Astrocyte (in vitro differentiated cells and primary cell): ENCODE data around the gene PTCD2. TPM values are rescaled to one million over a fixed set of nuclear protein-coding genes. Genes with fewer than 3 reads are reported as not detected.

Experiments used
- DNase-seq: peaks from one replicate; pipeline ENCODE4 v3.0.0-alpha.2; 2010; ENCODE audit warnings: low read depth
- FAIRE-seq: peaks from 2 replicates; lab custom pipeline; 2011; peaks lifted over from hg19 to GRCh38; lab: Jason Lieb, UNC
- H2AFZ ChIP-seq: 2 replicates; pipeline ENCODE4 v1.6.0; 2012; ENCODE audit warnings: low read depth, low read length, inconsistent platforms
- H3K27ac ChIP-seq: 2 replicates; pipeline ENCODE4 v1.5.1; 2011; ENCODE audit warnings: low read depth, low read length, inconsistent platforms
- H3K27me3 ChIP-seq: 2 replicates; pipeline ENCODE4 v1.6.0; 2011; ENCODE audit warnings: low read length, inconsistent platforms; ENCODE audit not compliant: insufficient read depth
- H3K36me3 ChIP-seq: 2 replicates; pipeline ENCODE4 v1.5.1; 2011; ENCODE audit warnings: low read length, inconsistent platforms; ENCODE audit not compliant: insufficient read depth
- H3K4me1 ChIP-seq: 2 replicates; pipeline ENCODE4 v1.5.1; 2011; ENCODE audit warnings: low read length, inconsistent platforms; ENCODE audit not compliant: insufficient read depth
- H3K4me2 ChIP-seq: 2 replicates; pipeline ENCODE4 v1.6.0; 2012; ENCODE audit warnings: low read length, inconsistent platforms
- H3K4me3 ChIP-seq: 2 replicates; pipeline ENCODE4 v1.5.1; 2011; ENCODE audit warnings: low read depth, mild to moderate bottlenecking, low read length, inconsistent platforms; ENCODE audit not compliant: insufficient read depth
- H3K79me2 ChIP-seq: 2 replicates; pipeline ENCODE4 v1.6.0; 2012; ENCODE audit warnings: mild to moderate bottlenecking, low read length, inconsistent platforms; ENCODE audit not compliant: insufficient read depth
- H3K9ac ChIP-seq: 2 replicates; pipeline ENCODE4 v1.6.0; 2012; ENCODE audit warnings: mild to moderate bottlenecking, low read length, inconsistent platforms
- H3K9me3 ChIP-seq: 2 replicates; pipeline ENCODE4 v1.5.1; 2012; ENCODE audit warnings: low read depth, mild to moderate bottlenecking, low read length, inconsistent platforms; ENCODE audit not compliant: insufficient read depth
- H4K20me1 ChIP-seq: 2 replicates; pipeline ENCODE4 v1.6.0; 2012; ENCODE audit warnings: low read length, inconsistent platforms; ENCODE audit not compliant: insufficient read depth
- H3K27ac Mint-ChIP-seq: one replicate; pipeline ENCODE4 v1.8.0; 2021; ENCODE audit warnings: mild to moderate bottlenecking, mixed read lengths; ENCODE audit not compliant: unreplicated experiment
- H3K27me3 Mint-ChIP-seq: one replicate; pipeline ENCODE4 v1.8.0; 2021; ENCODE audit warnings: low read depth, mixed read lengths; ENCODE audit not compliant: unreplicated experiment
- H3K36me3 Mint-ChIP-seq: one replicate; pipeline ENCODE4 v1.8.0; 2021; ENCODE audit warnings: low read depth, mixed read lengths; ENCODE audit not compliant: unreplicated experiment
- H3K4me1 Mint-ChIP-seq: one replicate; pipeline ENCODE4 v1.8.0; 2021; ENCODE audit warnings: low read depth, mixed read lengths; ENCODE audit not compliant: unreplicated experiment
- H3K4me3 Mint-ChIP-seq: one replicate; pipeline ENCODE4 v1.8.0; 2021; ENCODE audit warnings: mild to moderate bottlenecking, moderate library complexity, mixed read lengths; ENCODE audit not compliant: unreplicated experiment
- H3K9me3 Mint-ChIP-seq: one replicate; pipeline ENCODE4 v1.8.0; 2021; ENCODE audit warnings: mild to moderate bottlenecking, mixed read lengths; ENCODE audit not compliant: unreplicated experiment
- EZH2 ChIP-seq: IDR thresholded peaks from 2 replicates; pipeline ENCODE4 v1.6.1; 2012; ENCODE audit warnings: mild to moderate bottlenecking, low read length, inconsistent platforms; ENCODE audit not compliant: insufficient read depth
- total RNA-seq: library from RNA; stranded (reverse); gene quantifications from 2 replicates; pipeline ENCODE4 v1.2.1, GENCODE V29; 2021
- TF ChIP-seq, protein P1 (sequence below): IDR thresholded peaks from 2 replicates; pipeline ENCODE4 v1.5.1; 2011; ENCODE audit warnings: low read depth, mild to moderate bottlenecking, inconsistent platforms, low read length, moderate library complexity; ENCODE audit not compliant: insufficient read depth

The PTCD2 gene
- total RNA-seq, 1 donor from 2014 or later: 11.4 TPM

DNA sequence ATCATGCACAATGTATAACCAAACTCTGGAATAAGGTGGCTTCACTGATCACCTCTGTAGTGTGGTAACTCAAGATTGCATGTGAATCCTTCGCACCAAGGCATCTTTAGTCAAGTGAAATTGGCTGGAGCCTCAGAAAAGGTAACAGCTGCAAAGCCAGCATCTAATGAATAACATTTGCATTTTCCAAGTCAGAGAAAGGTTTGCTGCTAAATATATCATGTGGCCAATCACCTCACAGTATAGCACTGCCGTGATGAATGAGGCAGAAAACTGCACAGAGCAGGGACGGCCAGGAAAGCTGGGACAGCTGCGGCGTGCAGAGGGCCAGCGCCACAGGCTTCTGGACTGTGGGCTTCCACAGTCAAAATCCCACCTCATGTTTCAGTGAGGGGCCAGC is 18.6 kb upstream of the PTCD2 start:
- Histone ChIP-seq H2AFZ (no peak overlapping the region), H3K4me2 (no peak overlapping the region), H3K9me3 (no peaks in the 10 kb centered on the region), H3K27me3 (no peaks in the 10 kb centered on the region), H3K79me2 (peaks cover 74% of the 10 kb centered on the region), H3K9ac (no peak overlapping the region), H4K20me1 (peaks cover 16% of the 10 kb centered on the region), H3K4me3 (no peak overlapping the region), H3K36me3 (no peaks in the 10 kb centered on the region), H3K4me1 (no peaks in the 10 kb centered on the region), H3K27ac (no peak overlapping the region)
- H3K27me3 Mint-ChIP-seq: no peaks in the 10 kb centered on the region
- FAIRE-seq (no peak), DNase-seq (no peak)
- H3K27ac Mint-ChIP-seq: no peak overlapping the region
- TF ChIP-seq, protein P1, sequence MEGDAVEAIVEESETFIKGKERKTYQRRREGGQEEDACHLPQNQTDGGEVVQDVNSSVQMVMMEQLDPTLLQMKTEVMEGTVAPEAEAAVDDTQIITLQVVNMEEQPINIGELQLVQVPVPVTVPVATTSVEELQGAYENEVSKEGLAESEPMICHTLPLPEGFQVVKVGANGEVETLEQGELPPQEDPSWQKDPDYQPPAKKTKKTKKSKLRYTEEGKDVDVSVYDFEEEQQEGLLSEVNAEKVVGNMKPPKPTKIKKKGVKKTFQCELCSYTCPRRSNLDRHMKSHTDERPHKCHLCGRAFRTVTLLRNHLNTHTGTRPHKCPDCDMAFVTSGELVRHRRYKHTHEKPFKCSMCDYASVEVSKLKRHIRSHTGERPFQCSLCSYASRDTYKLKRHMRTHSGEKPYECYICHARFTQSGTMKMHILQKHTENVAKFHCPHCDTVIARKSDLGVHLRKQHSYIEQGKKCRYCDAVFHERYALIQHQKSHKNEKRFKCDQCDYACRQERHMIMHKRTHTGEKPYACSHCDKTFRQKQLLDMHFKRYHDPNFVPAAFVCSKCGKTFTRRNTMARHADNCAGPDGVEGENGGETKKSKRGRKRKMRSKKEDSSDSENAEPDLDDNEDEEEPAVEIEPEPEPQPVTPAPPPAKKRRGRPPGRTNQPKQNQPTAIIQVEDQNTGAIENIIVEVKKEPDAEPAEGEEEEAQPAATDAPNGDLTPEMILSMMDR: no peak
- H3K4me1 Mint-ChIP-seq: peaks cover 15% of the 10 kb centered on the region
- no peaks in the 10 kb centered on the region for H3K36me3 Mint-ChIP-seq
- peaks cover 2% of the 10 kb centered on the region for H3K9me3 Mint-ChIP-seq
- no peak overlapping the region for H3K4me3 Mint-ChIP-seq

DNA sequence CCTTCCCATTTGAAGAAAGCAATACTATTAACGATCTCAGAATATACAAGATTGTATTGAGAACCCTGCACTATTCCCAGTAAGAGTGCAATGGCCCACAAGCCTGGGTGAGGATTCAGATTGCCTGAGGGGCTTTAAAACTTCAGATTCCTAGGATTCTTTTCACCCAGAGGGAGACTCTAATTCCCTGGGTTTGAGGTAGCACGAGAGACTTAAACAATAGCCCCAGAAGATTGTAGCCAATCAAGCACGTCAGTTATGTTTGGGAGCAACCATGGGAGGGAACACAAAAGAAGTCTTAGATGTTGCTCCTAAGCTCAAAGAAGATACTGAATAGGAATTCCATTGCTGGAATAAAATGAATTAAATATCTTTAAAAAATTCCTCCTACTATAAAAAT is 18.0 kb upstream of the PTCD2 start:
- no peak overlapping the region for H3K4me3 Mint-ChIP-seq
- Histone ChIP-seq H3K79me2 (peaks cover 80% of the 10 kb centered on the region), H2AFZ (no peak overlapping the region), H3K4me2 (no peak overlapping the region), H3K36me3 (no peaks in the 10 kb centered on the region), H3K9me3 (no peaks in the 10 kb centered on the region), H4K20me1 (peaks cover 16% of the 10 kb centered on the region), H3K27me3 (no peaks in the 10 kb centered on the region), H3K27ac (no peak overlapping the region), H3K4me3 (no peak overlapping the region), H3K4me1 (no peaks in the 10 kb centered on the region), H3K9ac (no peak overlapping the region)
- no peak overlapping the region for H3K27ac Mint-ChIP-seq
- TF ChIP-seq, protein P1: no peak
- no peak for TF ChIP-seq EZH2
- peaks cover 2% of the 10 kb centered on the region for H3K9me3 Mint-ChIP-seq
- H3K36me3 Mint-ChIP-seq: no peaks in the 10 kb centered on the region
- no peak for DNase-seq
- peaks cover 15% of the 10 kb centered on the region for H3K4me1 Mint-ChIP-seq
- FAIRE-seq: no peak
- no peaks in the 10 kb centered on the region for H3K27me3 Mint-ChIP-seq

DNA sequence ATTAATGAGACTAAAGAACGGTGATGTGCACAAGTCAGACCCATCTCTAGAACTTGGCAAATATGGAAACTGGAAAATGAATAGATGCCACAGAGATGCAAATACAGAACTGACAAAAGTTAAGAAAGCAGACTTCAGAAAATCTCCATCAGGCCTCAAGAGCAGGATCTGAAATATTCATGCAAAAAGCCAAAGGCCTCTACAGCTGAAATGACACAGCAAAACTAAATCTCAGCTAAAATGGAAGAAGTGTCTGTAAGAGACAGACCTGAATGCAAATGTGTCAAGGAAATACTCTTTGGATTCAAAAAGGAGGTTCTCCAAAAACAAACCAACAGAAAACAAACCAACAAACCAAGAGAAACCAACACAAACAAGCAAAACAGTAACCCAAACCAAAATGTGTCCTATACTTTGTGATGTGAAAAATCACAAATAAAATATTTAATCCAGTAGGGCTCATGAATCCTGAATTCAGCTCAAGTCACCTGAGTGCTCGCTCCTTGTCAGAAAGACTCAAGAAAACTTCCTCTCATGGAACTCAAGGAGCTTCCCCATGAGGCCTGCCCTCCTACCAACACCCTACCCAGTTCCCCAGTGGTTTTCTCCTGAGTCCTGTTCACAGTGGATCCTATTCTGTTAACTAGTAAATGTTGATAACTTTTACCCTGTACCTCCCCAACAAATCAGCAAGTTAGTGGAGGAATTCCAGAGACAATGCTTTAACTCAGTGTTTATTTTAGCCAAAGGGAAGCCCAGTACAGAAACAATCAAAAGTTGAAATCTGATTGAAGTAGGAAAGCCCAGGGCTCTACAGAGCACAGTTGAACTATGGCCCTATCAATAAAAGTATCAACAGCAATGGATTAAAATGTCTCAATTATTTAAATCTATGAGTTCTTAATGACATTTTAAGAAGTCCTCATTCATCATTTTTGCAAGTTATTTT is 14.7 kb upstream of the PTCD2 start:
- H3K4me3 Mint-ChIP-seq: no peak overlapping the region
- H3K9me3 Mint-ChIP-seq: no peaks in the 10 kb centered on the region
- peaks cover 4% of the 10 kb centered on the region for H4K20me1 ChIP-seq
- no peaks in the 10 kb centered on the region for H3K4me1 ChIP-seq
- no peak for TF ChIP-seq EZH2
- TF ChIP-seq, protein P1: no peak
- peaks cover 4% of the 10 kb centered on the region for H3K36me3 ChIP-seq
- no peak overlapping the region for H3K27ac ChIP-seq
- H3K36me3 Mint-ChIP-seq: no peaks in the 10 kb centered on the region
- H3K4me2 ChIP-seq: no peak overlapping the region
- no peak overlapping the region for H2AFZ ChIP-seq
- H3K79me2 ChIP-seq: peaks cover 65% of the 10 kb centered on the region
- no peak overlapping the region for H3K9ac ChIP-seq
- FAIRE-seq (no peak), DNase-seq (no peak)
- H3K27ac Mint-ChIP-seq: peak overlapping the region; percentile 50
- peaks cover 15% of the 10 kb centered on the region for H3K4me1 Mint-ChIP-seq
- no peak overlapping the region for H3K4me3 ChIP-seq
- no peaks in the 10 kb centered on the region for H3K27me3 Mint-ChIP-seq
- H3K9me3 ChIP-seq: no peaks in the 10 kb centered on the region
- no peaks in the 10 kb centered on the region for H3K27me3 ChIP-seq
